Keratinocyte (primary cell): Measurements from ENCODE around the gene EFHD2. TPM values are rescaled to one million over a fixed set of nuclear protein-coding genes. Genes with fewer than 3 reads are reported as not detected.

Experiments
- DNase-seq: peaks from one replicate; pipeline ENCODE4 v3.0.0-alpha.2; 2011; ENCODE audit warnings: low read depth, missing footprints, low spot score
- FAIRE-seq: peaks from 2 replicates; lab custom pipeline; 2011; peaks lifted over from hg19 to GRCh38; lab: Jason Lieb, UNC
- H2AFZ ChIP-seq: 2 replicates; pipeline ENCODE4 v1.6.0; 2012; ENCODE audit warnings: low read length, control low read depth, inconsistent platforms; ENCODE audit not compliant: control insufficient read depth
- H3K27ac ChIP-seq: 2 replicates; pipeline ENCODE4 v1.5.1; 2011; ENCODE audit warnings: low read length; ENCODE audit not compliant: control insufficient read depth, insufficient read depth
- H3K27me3 ChIP-seq: 3 replicates; pipeline ENCODE4 v1.6.0; 2011; ENCODE audit warnings: low read length; ENCODE audit not compliant: control insufficient read depth, insufficient read depth; ENCODE audit errors: extremely low read depth
- H3K36me3 ChIP-seq, 2 experiments: 2 replicates in 1 of 2; 3 replicates in 1 of 2; pipeline ENCODE4 v1.5.1; 2011; ENCODE audit warnings: low read length in 2 of 2, mild to moderate bottlenecking in 1 of 2; ENCODE audit not compliant: control insufficient read depth in 2 of 2, insufficient read depth in 2 of 2; ENCODE audit errors: extremely low read depth in 1 of 2
- H3K4me1 ChIP-seq: 3 replicates; pipeline ENCODE4 v1.5.1; 2011; ENCODE audit warnings: low read length; ENCODE audit not compliant: control insufficient read depth, insufficient read depth; ENCODE audit errors: extremely low read depth
- H3K4me2 ChIP-seq: 3 replicates; pipeline ENCODE4 v1.6.0; 2011; ENCODE audit warnings: low read depth, low read length; ENCODE audit not compliant: control insufficient read depth, insufficient read depth; ENCODE audit errors: extremely low read depth
- H3K4me3 ChIP-seq, 3 experiments: fragments of 200-600 bp in 1 of 3; sonication (generic) in 1 of 3; 2 replicates in 2 of 3; 3 replicates in 1 of 3; pipeline ENCODE4 v1.5.1; 2011 to 2016; ENCODE audit warnings: low read length in 3 of 3, mild to moderate bottlenecking in 3 of 3, control low read depth in 2 of 3, inconsistent platforms in 1 of 3, low read depth in 1 of 3, mixed read lengths in 1 of 3, mixed run types in 1 of 3, moderate library complexity in 1 of 3; ENCODE audit not compliant: control insufficient read depth in 2 of 3, insufficient read depth in 2 of 3; ENCODE audit errors: extremely low read depth in 1 of 3
- H3K79me2 ChIP-seq: 2 replicates; pipeline ENCODE4 v1.6.0; 2012; ENCODE audit warnings: low read length; ENCODE audit not compliant: control insufficient read depth, insufficient read depth
- H3K9ac ChIP-seq: 3 replicates; pipeline ENCODE4 v1.6.0; 2011; ENCODE audit warnings: low read length; ENCODE audit not compliant: control insufficient read depth, insufficient read depth; ENCODE audit errors: extremely low read depth
- H3K9me1 ChIP-seq: 3 replicates; pipeline ENCODE4 v1.6.0; 2011; ENCODE audit warnings: low read length; ENCODE audit not compliant: control insufficient read depth, insufficient read depth; ENCODE audit errors: extremely low read depth
- H3K9me3 ChIP-seq: 2 replicates; pipeline ENCODE4 v1.5.1; 2012; ENCODE audit warnings: low read depth, low read length; ENCODE audit not compliant: control insufficient read depth
- H4K20me1 ChIP-seq: 3 replicates; pipeline ENCODE4 v1.6.0; 2011; ENCODE audit warnings: low read length; ENCODE audit not compliant: control insufficient read depth, insufficient read depth; ENCODE audit errors: extremely low read depth
- CTCF ChIP-seq, 3 experiments: IDR thresholded peaks in 1 of 3; conservative IDR thresholded peaks in 1 of 3; optimal IDR thresholded peaks in 1 of 3; 2 replicates in 2 of 3; 3 replicates in 1 of 3; pipeline versions ENCODE3 to v1.5.1; 2011; ENCODE audit warnings: low read length in 3 of 3, mild to moderate bottlenecking in 3 of 3, moderate library complexity in 2 of 3, control low read depth in 1 of 3, inconsistent platforms in 1 of 3; ENCODE audit not compliant: insufficient read depth in 2 of 3; ENCODE audit errors: extremely low read depth in 1 of 3
- EZH2 ChIP-seq: IDR thresholded peaks from one replicate; pipeline ENCODE4 v1.6.1; 2012; ENCODE audit warnings: inconsistent platforms, mild to moderate bottlenecking, low read length, moderate library complexity
- dilution Hi-C: fragments of 300-500 bp; cut with MboI; formaldehyde crosslinking; loops from one replicate; pipeline ENCODE4 v1.7.0; 2020; ENCODE audit warnings: low sequenced_read_pairs; ENCODE audit not compliant: extremely low pct_ligation_motif_present
- polyA plus RNA-seq, 5 experiments: library from polyadenylated mRNA; depleted of rRNA in 3 of 5; stranded (reverse) in 3 of 5; stranded (forward) in 1 of 5; unstranded in 1 of 5; fragments of >200 nt; gene quantifications; 1 replicate in 1 of 5; 2 replicates in 3 of 5; 3 replicates in 1 of 5; pipeline versions ENCODE4 v1.2.1 to v1.2.3, GENCODE V29; 2011 to 2012; ENCODE audit warnings: missing spikeins in 2 of 5, low read depth in 1 of 5, low replicate concordance in 1 of 5

The EFHD2 gene
- polyA plus RNA-seq, 1 donor (not counting 4 experiments of a cell fraction or from before 2014, with no cell fraction given) = 47.6 TPM

GRCh38 chr1:15390667-15391066 lies 19.0 kb upstream of the EFHD2 start:
- Histone ChIP-seq H3K9me3 (no peaks in the 10 kb centered on the region), H4K20me1 (no peaks in the 10 kb centered on the region), H3K4me2 (no peak overlapping the region), H3K4me3 (no peak overlapping the region), H3K79me2 (no peaks in the 10 kb centered on the region), H3K9ac (no peak overlapping the region), H3K36me3 (no peaks in the 10 kb centered on the region), H3K27me3 (peaks cover 5% of the 10 kb centered on the region), H3K27ac (no peak overlapping the region), H3K4me1 (no peaks in the 10 kb centered on the region), H3K9me1 (no peaks in the 10 kb centered on the region), H2AFZ (no peak overlapping the region)
- no peak for DNase-seq
- dilution Hi-C loops = no loop called here
- no peak for TF ChIP-seq EZH2
- no peak for TF ChIP-seq CTCF (optimal IDR thresholded peaks at IDR 0.05 in 1 of 3, IDR thresholded peaks at IDR 0.05 in 1 of 3, conservative IDR thresholded peaks at IDR 0.05 in 1 of 3; ENCODE audit: extremely low read depth in 1 of 3, insufficient read depth in 2 of 3, low read length in 3 of 3)
- no peak for FAIRE-seq

GRCh38 chr1:15391366-15391765 lies 18.3 kb upstream of the EFHD2 start:
- no peaks in the 10 kb centered on the region for H3K27me3 ChIP-seq
- no peak overlapping the region for H3K27ac ChIP-seq
- FAIRE-seq (peak; percentile 65), DNase-seq (no peak)
- dilution Hi-C loops = no loop called here
- H3K4me3 ChIP-seq = no peak overlapping the region
- no peaks in the 10 kb centered on the region for H3K36me3 ChIP-seq
- H3K4me1 ChIP-seq = no peaks in the 10 kb centered on the region
- no peaks in the 10 kb centered on the region for H3K9me3 ChIP-seq
- TF ChIP-seq CTCF (optimal IDR thresholded peaks at IDR 0.05 in 1 of 3, IDR thresholded peaks at IDR 0.05 in 1 of 3, conservative IDR thresholded peaks at IDR 0.05 in 1 of 3; ENCODE audit: extremely low read depth in 1 of 3, insufficient read depth in 2 of 3, low read length in 3 of 3) (no peak), EZH2 (no peak)
- H3K79me2 ChIP-seq = no peaks in the 10 kb centered on the region
- no peaks in the 10 kb centered on the region for H4K20me1 ChIP-seq
- H3K4me2 ChIP-seq = no peak overlapping the region
- H3K9ac ChIP-seq = no peak overlapping the region
- no peaks in the 10 kb centered on the region for H3K9me1 ChIP-seq
- no peak overlapping the region for H2AFZ ChIP-seq
